Measurements from ENCODE around the gene VPS13D.
A peak's percentile ranks its signal among the peaks of the same experiment; 100 is the strongest.
"Not testable (repeated sequence)": the region's sequence is repeated elsewhere in the genome, so short reads cannot be mapped to it uniquely, and the experiment has no call there.

The VPS13D gene

DNA sequence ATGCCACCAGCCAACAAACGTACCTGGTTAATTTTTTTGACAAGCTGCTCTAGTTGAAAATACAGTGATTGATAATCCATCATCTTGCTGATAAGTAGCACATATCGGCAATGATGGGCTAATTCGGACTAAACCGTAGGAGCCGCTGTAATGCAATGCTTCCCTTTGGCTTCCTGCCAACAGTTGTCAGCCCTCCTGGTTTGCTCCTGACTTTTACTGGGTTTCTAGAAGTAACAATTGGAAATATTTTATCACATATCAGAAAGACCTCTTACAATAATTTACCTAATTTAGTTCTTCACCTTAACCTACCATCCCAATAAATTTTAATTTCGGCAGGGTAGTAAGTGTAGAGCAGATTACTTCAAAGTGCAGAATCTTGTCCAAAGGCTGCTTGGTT, 239.7 kb downstream of the VPS13D start:
- no peak for DNase-seq (ENCODE audit: low spot score)

DNA sequence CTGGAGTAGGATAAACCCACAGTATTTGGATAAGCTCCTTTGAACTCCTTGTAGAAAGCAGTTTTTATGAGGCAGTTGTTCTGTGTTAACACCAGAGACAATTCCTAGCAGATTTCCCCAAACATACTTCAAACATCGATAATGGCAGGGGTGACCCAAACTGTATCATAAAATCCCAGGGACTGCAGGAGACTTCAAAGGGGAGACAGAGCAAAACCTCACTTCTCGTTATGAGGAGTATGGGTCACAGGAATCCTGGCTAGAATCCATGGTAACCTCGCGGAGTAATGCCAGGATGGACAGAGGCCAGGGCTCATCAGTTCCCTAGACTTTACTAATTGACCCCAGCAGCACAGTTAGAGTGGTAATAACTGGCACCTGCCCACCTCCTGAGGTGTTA, 240.2 kb downstream of the VPS13D start:
- no peak for DNase-seq (ENCODE audit: low spot score)

DNA sequence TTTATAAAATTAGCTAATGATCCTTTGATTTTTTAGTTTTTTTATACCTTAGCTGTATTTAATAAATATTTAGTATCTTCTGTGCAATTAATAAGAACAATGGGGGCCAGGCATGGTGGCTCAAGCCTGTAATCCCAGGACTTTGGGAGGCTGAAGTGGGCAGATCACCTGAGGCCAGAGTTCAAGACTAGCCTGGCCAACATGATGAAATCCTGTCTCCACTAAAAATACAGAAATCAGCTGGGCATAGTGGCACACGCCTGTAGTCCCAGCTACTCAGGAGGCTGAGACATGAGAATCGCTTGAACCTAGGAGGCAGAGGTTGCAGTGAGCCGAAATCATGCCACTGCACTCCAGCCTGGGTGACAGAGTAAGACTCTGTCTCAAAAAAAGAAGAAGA, 241.1 kb downstream of the VPS13D start:
- not testable (repeated sequence) for DNase-seq (ENCODE audit: low spot score)

DNA sequence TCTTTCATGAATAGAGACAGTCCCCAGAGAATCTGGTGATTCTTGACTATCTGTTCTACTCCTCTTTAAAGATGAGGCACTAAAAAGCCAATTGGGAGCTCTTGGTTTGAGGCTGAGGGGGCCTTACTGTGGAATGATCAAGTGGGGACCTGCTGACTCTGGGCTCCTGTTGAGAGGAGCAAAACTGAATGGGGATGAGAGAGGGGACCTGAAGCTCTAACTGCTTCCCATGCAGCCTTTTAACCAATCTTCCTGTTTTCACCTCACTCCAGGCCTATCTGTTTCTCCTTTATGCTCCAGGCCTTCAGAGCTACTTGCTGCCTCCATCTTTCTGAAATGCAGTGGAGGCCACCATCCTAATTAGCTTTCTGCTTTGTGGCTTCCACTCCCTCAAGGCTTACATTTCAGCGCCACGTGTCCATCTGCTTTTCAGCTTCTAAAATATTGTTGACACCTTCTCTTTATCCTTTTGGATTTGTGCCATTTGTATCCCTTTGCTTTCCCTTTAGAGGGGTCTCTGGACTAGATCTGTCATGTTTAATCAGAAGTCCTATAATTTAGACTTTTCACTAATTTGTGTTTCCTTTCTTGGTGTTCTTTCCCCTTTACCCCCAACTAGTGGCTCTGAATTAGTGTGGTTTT, 242.4 kb downstream of the VPS13D start:
- DNase-seq (ENCODE audit: low spot score): no peak

DNA sequence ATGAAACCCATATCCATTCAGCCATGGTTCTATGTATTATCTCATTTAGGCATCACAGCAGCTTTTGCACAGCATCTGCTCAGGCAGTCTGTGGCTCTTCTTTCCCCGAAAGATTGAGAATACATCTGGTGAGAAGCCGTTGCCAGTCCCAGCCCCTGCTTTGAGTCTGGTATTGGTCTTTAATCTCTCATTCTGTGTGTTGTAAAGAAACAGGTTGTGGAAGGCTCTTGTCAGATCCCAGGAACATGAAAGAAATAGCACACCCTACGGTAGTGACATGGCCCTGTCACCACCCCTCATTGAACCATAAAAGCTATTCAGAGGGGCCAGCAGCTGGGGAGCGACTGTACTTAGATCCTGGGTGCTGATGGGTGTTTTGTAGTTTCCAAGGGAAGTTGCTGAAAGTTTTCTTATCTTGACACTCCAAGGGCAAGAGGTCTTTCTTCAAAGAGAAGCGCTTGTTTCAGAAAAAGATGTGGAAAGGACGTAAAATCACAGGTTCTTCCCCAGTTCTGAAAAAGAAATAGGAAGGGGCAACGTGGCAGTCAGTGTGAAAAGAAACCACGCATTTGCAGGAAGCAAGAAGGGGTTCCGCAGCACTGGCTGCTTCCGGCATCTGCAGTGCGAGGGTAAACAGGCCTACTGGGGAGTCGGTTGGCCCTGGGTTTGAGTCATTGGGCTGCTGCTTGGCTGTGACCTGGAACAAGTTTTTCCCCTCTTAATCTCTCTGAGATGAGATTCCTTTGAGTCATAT, 243.1 kb downstream of the VPS13D start:
- DNase-seq (ENCODE audit: low spot score): peak; percentile 35

DNA sequence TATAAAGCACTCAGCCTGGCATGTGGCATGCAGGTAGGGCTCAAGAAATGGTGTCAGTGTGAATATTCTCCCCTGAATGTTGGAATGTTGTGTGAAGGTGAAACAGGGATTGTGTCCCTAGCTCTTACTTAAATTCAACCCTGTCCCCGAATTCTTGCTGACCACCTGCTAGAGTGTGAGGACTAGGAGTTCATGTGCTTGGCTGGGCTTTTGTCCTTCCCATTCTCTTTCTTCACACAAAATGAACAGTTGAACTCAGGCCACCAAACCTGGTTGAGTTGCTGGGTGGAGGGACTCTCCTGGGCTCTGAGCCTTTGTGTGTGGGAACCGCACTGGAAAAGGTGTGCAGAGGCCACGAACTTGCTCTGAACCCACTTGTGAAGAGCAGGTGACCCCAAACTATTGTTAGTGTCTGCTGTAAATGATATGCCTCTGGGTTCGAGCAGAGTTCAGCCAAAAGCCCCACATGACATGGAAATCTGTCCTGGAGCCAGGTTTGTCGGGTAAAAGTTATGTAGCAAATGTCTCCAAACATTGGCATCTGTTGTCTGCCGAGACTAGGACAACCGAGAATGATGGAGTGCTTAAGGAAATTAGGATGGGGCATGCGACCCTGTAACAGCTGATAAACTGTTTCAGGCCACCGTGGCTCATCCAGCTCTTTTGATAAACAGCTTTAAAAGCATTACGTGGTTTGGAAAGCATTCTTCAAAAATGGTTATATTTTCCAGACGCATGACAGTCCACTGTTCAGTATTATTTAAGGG, 243.9 kb downstream of the VPS13D start:
- no peak for DNase-seq (ENCODE audit: low spot score)

DNA sequence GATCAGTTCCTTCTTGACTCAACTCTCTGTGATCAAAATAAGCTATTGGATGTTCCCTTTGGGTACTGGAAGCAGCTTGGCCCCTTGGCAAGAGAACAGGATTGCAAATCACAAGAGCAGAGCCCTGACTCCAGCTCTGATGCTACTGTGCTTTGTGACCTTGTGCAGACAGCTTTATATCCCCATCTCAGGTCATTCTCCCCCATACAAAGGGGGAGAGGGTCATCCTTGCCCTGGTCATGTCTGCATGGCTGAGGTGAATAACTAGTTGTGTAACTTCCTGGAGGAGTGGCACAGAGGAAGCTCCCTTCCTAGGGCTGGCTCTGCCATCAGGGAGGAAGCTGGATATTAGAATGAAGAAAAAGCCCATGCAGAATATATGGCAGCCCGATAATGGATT, 245.3 kb downstream of the VPS13D start:
- no peak for DNase-seq (ENCODE audit: low spot score)

DNA sequence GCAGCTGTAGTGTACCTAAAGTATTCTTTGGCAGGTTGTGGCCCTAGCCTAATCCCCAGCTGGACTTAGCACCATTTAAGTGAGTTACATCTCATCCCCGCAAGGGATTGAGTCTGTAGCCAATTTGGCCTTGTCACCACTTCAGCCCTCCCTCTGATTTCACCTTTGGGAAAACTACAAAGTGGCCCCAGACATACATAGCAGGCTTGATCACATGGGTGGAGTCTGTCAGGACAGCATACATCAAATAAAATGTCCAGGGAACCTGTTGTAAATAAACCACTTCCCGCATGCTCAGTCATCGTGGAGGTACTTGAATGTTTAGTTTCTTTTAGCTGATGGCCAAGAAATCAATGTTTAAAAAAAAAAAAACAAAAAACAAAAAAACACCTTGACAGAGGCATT, 245.7 kb downstream of the VPS13D start:
- no peak for DNase-seq (ENCODE audit: low spot score)

DNA sequence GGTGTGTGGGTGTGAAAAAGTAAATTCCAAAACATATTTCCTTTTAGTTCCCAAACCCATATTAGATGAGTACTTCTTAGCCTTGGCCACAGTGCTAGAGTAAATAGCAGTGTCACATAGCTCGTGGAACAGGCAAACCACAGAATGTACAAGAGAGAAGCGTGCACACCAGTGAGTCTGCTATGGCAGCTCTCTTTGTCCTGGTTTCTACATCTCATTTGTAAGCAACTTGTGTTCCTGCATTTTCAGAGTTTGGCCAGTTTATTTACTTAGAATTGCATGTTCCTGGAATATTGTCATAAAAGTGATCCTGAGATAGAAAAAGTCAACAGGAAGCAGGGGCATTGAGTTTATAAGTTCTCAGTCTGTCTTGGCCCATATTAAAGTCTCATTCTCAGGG, 246.1 kb downstream of the VPS13D start:
- DNase-seq (ENCODE audit: low spot score): no peak

DNA sequence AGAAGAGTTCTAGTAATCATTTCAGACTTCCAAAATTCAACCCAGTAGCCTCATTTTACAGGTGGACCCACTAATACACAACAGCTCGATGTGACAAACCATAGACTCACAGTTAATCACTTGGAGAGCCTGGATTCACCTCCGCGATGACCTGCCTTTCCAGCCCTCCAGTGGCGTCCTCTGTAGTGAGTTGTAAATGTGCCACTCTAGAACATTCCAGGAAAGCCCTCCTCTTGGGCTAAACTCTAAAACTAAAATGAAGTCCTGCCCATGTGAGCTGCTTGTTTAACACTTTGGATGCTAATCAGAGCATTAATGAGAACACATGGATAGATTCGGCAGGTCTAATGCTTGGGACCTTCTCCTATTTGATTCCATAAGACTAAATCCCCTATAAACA, 247.5 kb downstream of the VPS13D start:
- no peak for DNase-seq (ENCODE audit: low spot score)

DNA sequence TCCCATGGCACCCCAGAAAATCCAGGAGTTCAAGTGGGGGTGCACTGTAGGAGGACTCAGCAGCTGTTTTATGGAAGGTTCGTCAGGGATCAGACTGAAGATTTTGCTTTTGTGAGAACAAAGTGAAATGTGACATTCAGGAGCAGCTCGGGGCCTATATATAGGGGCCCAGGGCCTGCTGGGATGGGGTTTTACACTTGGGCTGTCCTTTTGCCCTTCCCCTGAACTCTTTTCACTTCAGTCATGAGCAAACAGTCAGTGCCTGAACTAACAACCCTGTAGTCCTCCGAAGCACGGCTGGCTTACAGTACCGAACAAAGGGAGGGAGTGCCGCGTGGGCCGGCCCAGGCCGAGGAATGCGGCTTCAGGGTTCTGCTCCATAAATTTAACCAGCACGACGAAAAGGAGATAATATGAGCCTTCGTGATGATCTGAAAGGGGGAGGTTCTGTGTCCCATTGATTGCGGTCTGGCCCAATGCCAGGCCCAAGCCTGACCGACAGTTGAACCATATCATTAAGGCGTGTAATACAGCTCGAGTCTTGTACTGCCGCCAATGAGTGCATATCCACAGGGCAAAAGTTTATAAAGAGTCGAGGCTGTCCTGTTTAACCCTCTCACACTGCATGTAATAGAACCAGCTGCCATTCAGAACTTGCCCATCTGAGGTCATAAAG, 248.2 kb downstream of the VPS13D start:
- no peak for DNase-seq (ENCODE audit: low spot score)

DNA sequence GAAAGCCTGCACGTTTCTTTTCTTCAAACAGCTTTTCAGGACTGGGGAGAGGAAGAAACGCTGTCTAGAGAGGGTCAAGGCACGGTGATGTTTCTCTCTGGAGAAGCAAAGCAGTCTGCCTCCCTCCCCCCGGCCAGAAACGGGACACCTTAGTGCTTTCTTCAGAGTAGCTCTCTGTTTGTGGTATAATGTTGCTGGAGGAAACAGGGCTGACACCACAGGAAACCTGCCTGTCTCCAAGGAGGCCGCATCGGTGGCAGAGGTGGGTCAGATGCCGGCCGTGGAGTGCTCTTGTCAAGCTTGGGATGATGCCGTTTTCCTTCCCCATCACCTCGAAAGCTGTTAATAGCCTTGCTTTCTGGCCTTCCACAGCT, 248.8 kb downstream of the VPS13D start:
- no peak for DNase-seq (ENCODE audit: low spot score)

DNA sequence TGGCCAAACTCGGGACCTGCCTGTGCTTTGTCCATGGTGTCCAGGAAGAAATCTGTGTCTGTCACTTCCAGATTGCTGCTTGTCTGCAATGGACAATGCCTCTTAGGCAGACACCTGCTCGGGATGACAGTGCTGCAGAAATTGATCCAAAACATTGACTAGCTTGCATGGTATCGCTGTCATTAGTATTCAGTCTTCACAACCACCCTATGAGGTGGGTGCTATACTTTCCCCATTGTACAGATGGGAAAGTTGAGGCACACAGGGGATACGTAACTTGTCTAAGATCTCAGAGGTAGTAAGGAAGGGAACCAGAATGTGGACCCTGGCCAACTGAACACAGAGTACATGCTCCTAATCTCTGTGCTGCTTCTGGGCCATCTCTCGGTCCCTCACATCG, 249.5 kb downstream of the VPS13D start:
- no peak for DNase-seq (ENCODE audit: low spot score)

DNA sequence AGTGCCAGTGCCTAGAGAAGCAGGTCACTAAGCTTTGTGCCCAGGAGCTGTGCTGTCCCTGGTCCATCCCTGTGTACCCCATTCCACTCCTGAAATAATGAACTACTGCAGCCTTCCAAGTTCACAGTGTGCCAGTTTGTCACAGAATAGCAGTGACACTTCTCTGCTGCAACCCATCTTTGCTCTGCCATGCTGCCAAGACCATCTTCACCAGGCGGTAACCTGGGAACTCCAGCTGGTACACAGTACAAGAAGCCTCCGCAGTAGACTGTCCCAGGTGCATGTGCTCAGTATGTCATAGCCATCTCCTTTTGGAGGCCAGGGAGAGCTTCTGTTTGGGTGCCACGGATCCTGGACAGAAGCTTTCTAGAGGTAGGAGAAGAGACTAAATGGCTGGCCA, 250.2 kb downstream of the VPS13D start:
- DNase-seq (ENCODE audit: low spot score): no peak

DNA sequence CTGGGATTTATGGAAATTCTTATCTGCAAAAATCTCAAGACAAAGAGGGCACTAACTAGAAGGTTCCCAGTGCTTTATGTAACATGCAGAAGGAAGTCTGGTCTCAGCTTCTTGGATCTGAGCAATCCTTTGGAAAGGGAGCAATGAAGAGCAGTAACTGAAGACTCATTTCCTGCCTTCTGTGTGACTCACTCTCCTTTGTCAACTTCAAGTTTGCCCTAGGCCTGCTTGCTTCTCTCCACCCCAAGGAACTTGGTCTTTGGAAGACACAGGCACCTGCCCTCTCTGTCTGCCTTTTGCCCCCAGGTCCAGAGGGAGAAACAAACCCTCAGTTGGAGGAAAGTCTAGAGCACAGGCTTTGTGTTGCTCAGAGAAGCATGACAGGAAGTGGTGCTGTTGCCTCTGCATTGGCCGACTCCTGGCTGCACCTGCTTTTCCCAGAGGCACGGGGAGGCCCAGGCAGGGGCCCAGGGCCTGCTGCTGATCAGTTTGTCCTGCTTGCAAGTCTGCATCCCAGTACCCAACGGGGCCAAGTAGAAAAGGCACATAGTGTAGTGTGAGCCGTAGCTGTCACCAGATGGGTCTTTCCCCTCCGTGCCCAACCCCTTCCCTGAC, 251.0 kb downstream of the VPS13D start:
- DNase-seq (ENCODE audit: low spot score): peak; percentile 13

DNA sequence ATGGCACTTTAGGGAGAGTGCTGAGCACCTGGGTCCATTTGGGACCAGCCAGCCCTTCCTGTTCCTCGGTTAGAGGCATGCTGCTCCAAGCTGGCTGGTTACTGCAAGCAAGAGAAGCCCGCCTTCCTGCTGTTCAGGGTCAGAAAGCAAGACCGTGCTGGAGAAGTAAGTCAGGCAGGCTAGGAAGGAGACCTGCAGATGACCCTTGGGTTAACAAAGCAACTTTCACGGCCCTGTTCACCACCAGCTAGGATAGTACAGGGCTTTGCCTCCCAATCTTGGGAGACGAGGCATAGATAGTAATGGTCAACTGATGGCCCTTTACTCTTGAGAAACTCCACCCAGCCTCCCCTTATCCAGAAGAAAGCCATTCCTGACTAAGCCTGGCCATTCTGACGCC, 252.1 kb downstream of the VPS13D start:
- DNase-seq (ENCODE audit: low spot score): no peak

DNA sequence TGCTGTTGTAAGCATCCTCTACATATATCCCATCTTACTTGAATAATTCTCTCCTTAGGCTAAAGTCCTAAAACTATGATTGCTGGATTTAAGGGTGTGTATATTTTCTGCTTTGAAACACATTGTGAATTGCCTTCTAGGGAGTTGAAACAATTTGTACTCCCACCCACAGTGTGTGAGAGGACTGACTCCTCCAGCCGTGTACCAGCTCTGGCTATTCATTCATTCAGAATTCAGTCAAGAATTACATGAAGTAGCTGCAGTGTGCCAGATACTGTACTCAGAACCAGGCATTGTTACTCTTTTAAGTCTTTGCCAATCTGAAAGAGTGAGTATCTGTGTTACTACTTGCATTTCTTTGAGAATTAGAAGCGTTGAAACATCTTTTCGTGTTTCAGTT, 253.2 kb downstream of the VPS13D start:
- DNase-seq (ENCODE audit: low spot score): no peak

DNA sequence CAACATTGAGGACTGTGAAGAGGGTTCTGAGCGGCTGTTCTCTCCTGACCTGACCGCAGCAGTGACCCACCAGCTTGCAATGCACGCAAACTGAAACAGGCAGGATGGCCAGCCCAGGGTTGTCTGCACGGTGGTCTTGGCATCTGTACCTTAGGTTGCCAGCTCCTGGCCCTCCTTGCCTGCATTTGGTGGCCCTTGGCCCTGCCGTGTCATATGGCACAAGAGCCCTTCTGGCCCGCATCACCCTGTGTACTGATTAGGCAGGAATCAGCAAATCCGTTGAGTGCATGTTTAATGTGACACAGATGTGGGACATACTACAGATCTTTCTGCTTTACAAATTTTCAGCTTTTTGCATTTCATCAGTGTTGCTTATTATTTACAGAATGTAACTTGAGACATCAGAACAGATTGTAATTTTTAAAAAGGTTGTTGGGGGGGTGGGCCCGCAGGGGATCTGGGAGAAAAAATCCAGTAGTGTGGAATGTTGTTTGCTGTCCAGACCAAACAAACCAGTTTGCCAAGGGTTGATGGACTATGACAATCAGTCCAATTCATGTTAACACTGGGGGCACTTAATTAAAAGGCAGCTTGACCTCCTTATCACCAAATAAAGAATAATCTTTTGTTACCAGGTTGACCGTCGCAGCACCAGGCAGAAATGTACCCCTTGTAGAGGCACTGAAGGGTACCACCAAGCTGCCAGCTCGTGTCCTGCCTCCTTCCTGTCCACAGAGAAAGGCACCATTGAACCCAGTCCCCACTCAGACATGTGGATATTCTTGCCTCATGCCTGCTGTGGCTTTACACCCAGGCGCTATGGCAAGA, 255.6 kb downstream of the VPS13D start:
- no peak for DNase-seq (ENCODE audit: low spot score)

DNA sequence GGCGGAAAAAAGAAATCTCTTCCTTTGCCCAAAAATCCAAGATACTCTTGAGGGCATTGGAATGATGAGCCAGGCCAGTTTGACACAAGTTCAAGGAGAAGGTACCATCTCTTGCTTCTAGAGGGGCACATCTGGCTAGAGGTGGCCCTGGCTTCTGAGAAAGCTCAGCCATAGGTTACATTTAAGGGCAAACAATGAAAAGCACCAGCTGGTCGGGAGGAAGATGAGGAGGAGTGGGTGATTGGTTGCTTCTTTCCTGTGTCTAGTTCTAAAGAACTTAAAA, 256.2 kb downstream of the VPS13D start:
- DNase-seq (ENCODE audit: low spot score): no peak

DNA sequence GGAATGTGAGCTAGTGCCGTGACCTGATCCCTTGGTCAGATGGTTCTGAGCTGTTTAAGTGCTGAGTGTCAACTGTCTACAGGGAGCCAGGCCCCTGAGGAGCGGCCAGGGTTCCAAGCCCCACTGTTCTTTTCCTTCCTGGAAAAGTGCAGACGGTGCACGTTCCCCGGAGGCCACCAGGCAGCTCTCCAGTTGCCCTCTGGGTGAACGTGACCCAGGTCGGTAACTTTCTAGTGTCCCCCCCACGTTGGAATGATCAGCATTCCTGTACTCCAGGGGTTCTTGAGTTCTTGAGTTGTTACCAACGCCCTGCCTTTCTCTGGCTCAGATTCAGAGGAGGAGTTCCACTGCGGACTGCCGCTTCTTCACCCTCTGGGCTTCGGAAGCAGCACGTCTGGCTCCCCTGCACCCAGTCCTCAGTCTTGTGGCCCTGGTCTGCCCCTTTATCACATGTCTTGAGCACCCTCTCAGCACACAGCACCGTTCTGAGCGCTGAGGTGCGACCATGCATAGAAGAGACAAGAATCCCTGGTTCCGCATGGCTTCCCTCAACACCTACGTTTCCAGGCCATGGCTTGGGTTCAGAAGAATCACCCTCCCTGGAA, 256.7 kb downstream of the VPS13D start:
- no peak for DNase-seq (ENCODE audit: low spot score)

DNA sequence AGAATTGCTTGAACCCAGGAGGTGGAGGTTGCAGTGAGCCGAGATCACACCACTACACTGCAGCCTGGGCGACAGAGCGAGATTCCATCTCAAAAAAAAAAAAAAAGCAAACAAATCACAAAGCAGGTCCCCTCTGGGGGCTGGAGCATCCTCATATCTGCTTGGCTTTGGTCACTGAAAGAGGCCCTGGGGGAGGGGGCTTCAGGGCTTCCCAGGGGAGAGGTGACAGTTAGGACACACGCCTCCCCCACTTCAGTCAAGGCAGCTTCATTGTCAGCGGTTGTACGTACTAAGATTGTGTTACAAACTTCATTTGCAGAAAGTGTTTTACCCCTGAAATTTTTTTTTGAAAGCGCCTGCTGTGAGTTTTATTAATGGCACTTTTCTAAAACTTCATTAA, 257.7 kb downstream of the VPS13D start:
- no peak for DNase-seq (ENCODE audit: low spot score)

Measured in germinal center (tissue), 1 donor.